HepG2 (cell line): ENCODE results near the gene TUBB4A. TPM values are rescaled to one million over a fixed set of nuclear protein-coding genes. Genes with fewer than 3 reads are reported as not detected.

Experiments used
- ATM ChIP-seq: fragments of 450-650 bp; IDR thresholded peaks from 2 replicates; pipeline ENCODE4 v1.7.1; 2017; ENCODE audit warnings: mild to moderate bottlenecking, borderline replicate concordance
- CCDC6 ChIP-seq: sonication (generic); formaldehyde crosslinking; IDR thresholded peaks from 2 replicates; pipeline ENCODE4 v1.8.1; 2022; ENCODE audit warnings: mild to moderate bottlenecking, missing genetic modification reagents, moderate library complexity
- HHEX ChIP-seq: IDR thresholded peaks from 2 replicates; pipeline ENCODE4 v1.6.1; 2016; ENCODE audit warnings: control low read depth
- HOXA3 ChIP-seq: sonication (generic); formaldehyde crosslinking; IDR thresholded peaks from 2 replicates; pipeline ENCODE4 v1.5.0; 2020; ENCODE audit warnings: missing genetic modification reagents
- MEIS2 ChIP-seq: sonication (generic); formaldehyde crosslinking; IDR thresholded peaks from 2 replicates; pipeline ENCODE4 v1.9.0; 2021; ENCODE audit warnings: mild to moderate bottlenecking, missing genetic modification reagents
- NCOA5 ChIP-seq: sonication (generic); formaldehyde crosslinking; IDR thresholded peaks from 2 replicates; pipeline ENCODE4 v1.4.0; 2020; ENCODE audit warnings: missing genetic modification reagents
- SMC3 ChIP-seq: IDR thresholded peaks from 2 replicates; pipeline ENCODE4 v1.6.1; 2011; ENCODE audit warnings: low read length, improper control_type of control experiment
- ZFP36L2 ChIP-seq: sonication (generic); formaldehyde crosslinking; IDR thresholded peaks from 2 replicates; pipeline ENCODE4 v1.4.0; 2020; ENCODE audit warnings: missing genetic modification reagents
- ZFP91 ChIP-seq: sonication (generic); formaldehyde crosslinking; IDR thresholded peaks from 2 replicates; pipeline ENCODE4 v1.9.0; 2022; ENCODE audit warnings: missing genetic modification reagents, mild to moderate bottlenecking, borderline replicate concordance
- ZMYM2 ChIP-seq: sonication (generic); formaldehyde crosslinking; IDR thresholded peaks from 2 replicates; pipeline ENCODE4 v1.8.0; 2022; ENCODE audit warnings: mild to moderate bottlenecking, missing genetic modification reagents
- ZNF142 ChIP-seq: sonication (generic); formaldehyde crosslinking; IDR thresholded peaks from 2 replicates; pipeline ENCODE4 v1.4.0; 2020; ENCODE audit warnings: missing genetic modification reagents
- ZNF274 ChIP-seq: sonication (generic); formaldehyde crosslinking; IDR thresholded peaks from 2 replicates; pipeline ENCODE4 v1.5.1; 2020; ENCODE audit warnings: mild to moderate bottlenecking, missing genetic modification reagents
- ZNF281 ChIP-seq: sonication (generic); formaldehyde crosslinking; IDR thresholded peaks from 2 replicates; pipeline ENCODE4 v1.4.0; 2020; ENCODE audit warnings: missing genetic modification reagents, borderline replicate concordance
- ZNF740 ChIP-seq: sonication (generic); formaldehyde crosslinking; IDR thresholded peaks from 2 replicates; pipeline ENCODE4 v1.4.0; 2020; ENCODE audit warnings: missing genetic modification reagents
- ZSCAN12 ChIP-seq: sonication (generic); formaldehyde crosslinking; IDR thresholded peaks from 2 replicates; pipeline ENCODE4 v1.9.0; 2021; ENCODE audit warnings: mild to moderate bottlenecking, missing genetic modification reagents
- polyA plus RNA-seq, 8 experiments: library from polyadenylated mRNA; depleted of rRNA in 3 of 8; stranded (reverse) in 7 of 8; unstranded in 1 of 8; fragments of >200 nt; fragmentation: Illumina TruSeq in 4 of 8; extraction: Trizol in 4 of 8; gene quantifications; 2 replicates each; pipeline versions ENCODE4 v1.2.1 to v1.2.3, GENCODE V29; 2011 to 2016; ENCODE audit warnings: low read depth in 4 of 8, missing spikeins in 1 of 8, mixed read lengths in 1 of 8; ENCODE audit not compliant: insufficient read depth in 1 of 8
- total RNA-seq, 5 experiments: library from RNA; depleted of rRNA; stranded (reverse); fragments of >200 nt; fragmentation: Illumina TruSeq; extraction: Trizol; gene quantifications; 2 replicates each; pipeline ENCODE4 v1.2.3, GENCODE V29; 2016; ENCODE audit warnings: low read depth in 1 of 5
- TF ChIP-seq, protein P1 (sequence below): sonication (generic); formaldehyde crosslinking; IDR thresholded peaks from 2 replicates; pipeline ENCODE4 v1.5.0; 2020; ENCODE audit warnings: mild to moderate bottlenecking, missing genetic modification reagents, moderate library complexity

TUBB4A gene
- total and polyA plus RNA-seq, 2 of the 13 experiments (the other 11 are each of a cell fraction or from before 2014, with no cell fraction given), result not detected

DNA sequence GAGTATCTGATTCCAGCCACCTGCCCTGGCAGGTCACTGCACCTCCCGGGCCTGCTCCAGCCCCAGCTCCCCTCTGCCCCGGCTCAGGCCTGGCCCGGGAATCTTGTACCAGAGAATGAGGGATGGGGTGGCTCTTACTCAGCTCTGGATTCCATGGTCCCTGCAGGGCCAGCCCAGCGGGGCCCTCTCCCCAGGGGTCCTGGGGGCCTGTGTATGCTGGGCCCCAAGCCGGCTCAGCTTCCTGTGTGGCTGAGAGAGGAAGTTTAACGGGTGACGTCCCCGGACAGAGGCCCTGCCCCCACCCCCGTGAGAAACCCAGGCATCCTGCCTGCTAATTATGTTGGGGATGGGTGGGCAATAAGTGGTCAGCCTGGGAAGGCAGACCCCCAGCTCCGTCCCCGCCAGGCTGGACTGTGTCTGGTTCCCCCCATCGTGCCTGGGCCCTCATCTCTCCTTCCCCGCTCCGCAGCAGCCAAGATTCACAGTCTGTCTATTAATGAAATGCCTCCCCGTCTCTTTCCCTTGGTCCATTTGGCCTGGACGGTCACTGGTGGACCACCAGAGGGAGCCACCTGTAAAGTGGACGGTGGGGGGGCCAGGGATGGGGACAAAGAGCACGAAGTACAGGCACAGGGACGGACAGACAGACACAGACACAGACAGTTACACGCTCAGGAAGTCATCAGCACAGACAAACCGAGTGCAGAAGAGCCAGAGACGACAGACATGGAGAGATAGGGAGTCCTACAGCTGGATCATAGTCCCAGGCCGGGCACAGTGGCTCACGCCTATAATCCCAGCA, 20.4 kb downstream of the TUBB4A start, which contains the start of gene DENND1C (continued):
- TF ChIP-seq ZMYM2 (CRISPR knock-in tag) (0 out of 2 replicates have a peak, but pooled peaks have one; percentile 22), CCDC6 (CRISPR knock-in tag) (no peak), HOXA3 (CRISPR knock-in tag) (0 out of 2 replicates have a peak, but pooled peaks have one; percentile 42), ZFP36L2 (CRISPR knock-in tag) (no peak), ZNF142 (peak; percentile 78; the same call in 1 of the 2 replicates), ZNF281 (CRISPR knock-in tag) (no peak), ZSCAN12 (CRISPR knock-in tag) (no peak), ZNF740 (peak; percentile 100), HHEX (no peak), ZFP91 (CRISPR knock-in tag) (peak; percentile 12; the same call in 1 of the 2 replicates), SMC3 (peak; percentile 77), ZNF274 (0 out of 2 replicates have a peak, but pooled peaks have one; percentile 37), NCOA5 (CRISPR knock-in tag) (no peak), ATM (no peak), MEIS2 (no peak)
- TF ChIP-seq, protein P1, sequence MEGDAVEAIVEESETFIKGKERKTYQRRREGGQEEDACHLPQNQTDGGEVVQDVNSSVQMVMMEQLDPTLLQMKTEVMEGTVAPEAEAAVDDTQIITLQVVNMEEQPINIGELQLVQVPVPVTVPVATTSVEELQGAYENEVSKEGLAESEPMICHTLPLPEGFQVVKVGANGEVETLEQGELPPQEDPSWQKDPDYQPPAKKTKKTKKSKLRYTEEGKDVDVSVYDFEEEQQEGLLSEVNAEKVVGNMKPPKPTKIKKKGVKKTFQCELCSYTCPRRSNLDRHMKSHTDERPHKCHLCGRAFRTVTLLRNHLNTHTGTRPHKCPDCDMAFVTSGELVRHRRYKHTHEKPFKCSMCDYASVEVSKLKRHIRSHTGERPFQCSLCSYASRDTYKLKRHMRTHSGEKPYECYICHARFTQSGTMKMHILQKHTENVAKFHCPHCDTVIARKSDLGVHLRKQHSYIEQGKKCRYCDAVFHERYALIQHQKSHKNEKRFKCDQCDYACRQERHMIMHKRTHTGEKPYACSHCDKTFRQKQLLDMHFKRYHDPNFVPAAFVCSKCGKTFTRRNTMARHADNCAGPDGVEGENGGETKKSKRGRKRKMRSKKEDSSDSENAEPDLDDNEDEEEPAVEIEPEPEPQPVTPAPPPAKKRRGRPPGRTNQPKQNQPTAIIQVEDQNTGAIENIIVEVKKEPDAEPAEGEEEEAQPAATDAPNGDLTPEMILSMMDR (CRISPR knock-in tag), result peak; percentile 88
